ENCODE data around the gene NTRK3. TPM values are rescaled to one million over a fixed set of nuclear protein-coding genes. Genes with fewer than 3 reads are reported as not detected.

Gene NTRK3
- total and polyA plus RNA-seq, 8 donors = 4.1 to 9.8 (median 7.4) TPM

- H3K9me3 ChIP-seq = no peaks in the 10 kb centered on the region
- no peak overlapping the region for H3K4me3 ChIP-seq
- DNase-seq = no peak
- intact Hi-C loops (cut with DNase I) = no loop called here
- no peak overlapping the region for H3K27ac ChIP-seq
- no peaks in the 10 kb centered on the region for H3K36me3 ChIP-seq
- no peaks in the 10 kb centered on the region for H3K4me1 ChIP-seq
- ATAC-seq = no peak
- TF ChIP-seq CTCF (IDR thresholded peaks at IDR 0.05) = no peak
- peaks cover 0 to 26% of the 10 kb centered on the region in 2 donors for H3K27me3 ChIP-seq
Measured at GRCh38 chr15:88272421-88272820, 15.9 kb upstream of the NTRK3 start.

- Histone ChIP-seq H3K27me3 (peaks cover 0 to 23% of the 10 kb centered on the region in 2 donors), H3K27ac (no peak overlapping the region), H3K4me3 (no peak overlapping the region), H3K36me3 (no peaks in the 10 kb centered on the region), H3K9me3 (no peaks in the 10 kb centered on the region), H3K4me1 (no peaks in the 10 kb centered on the region)
- intact Hi-C loops (cut with DNase I) = no loop called here
- DNase-seq (no peak), ATAC-seq (no peak)
- TF ChIP-seq CTCF (IDR thresholded peaks at IDR 0.05) = no peak
Measured at GRCh38 chr15:88269356-88270062, 13.0 kb upstream of the NTRK3 start.

GRCh38 chr15:88267720-88268119, 11.2 kb upstream of the NTRK3 start:
- H3K27ac ChIP-seq = no peak overlapping the region
- H3K36me3 ChIP-seq = no peaks in the 10 kb centered on the region
- no peaks in the 10 kb centered on the region for H3K4me1 ChIP-seq
- no peaks in the 10 kb centered on the region for H3K9me3 ChIP-seq
- intact Hi-C loops (cut with DNase I) = no loop called here
- peaks cover 0 to 27% of the 10 kb centered on the region in 2 donors for H3K27me3 ChIP-seq
- no peak overlapping the region for H3K4me3 ChIP-seq
- TF ChIP-seq CTCF (IDR thresholded peaks at IDR 0.05) = no peak
- ATAC-seq (no peak), DNase-seq (no peak)

- intact Hi-C loops (cut with DNase I) = no loop called here
- no peak overlapping the region for H3K4me3 ChIP-seq
- H3K27me3 ChIP-seq = peaks cover 0 to 42% of the 10 kb centered on the region in 2 donors
- no peak overlapping the region for H3K27ac ChIP-seq
- DNase-seq = no peak
- no peaks in the 10 kb centered on the region for H3K4me1 ChIP-seq
- H3K9me3 ChIP-seq = no peaks in the 10 kb centered on the region
- no peaks in the 10 kb centered on the region for H3K36me3 ChIP-seq
- no peak for TF ChIP-seq CTCF (IDR thresholded peaks at IDR 0.05)
- ATAC-seq = no peak
Measured at GRCh38 chr15:88266170-88266569, 9.6 kb upstream of the NTRK3 start.

GRCh38 chr15:88264622-88265021, 8.1 kb upstream of the NTRK3 start:
- ATAC-seq = no peak
- Histone ChIP-seq H3K9me3 (no peaks in the 10 kb centered on the region), H3K36me3 (no peaks in the 10 kb centered on the region), H3K27ac (no peak overlapping the region), H3K27me3 (peaks cover 0 to 58% of the 10 kb centered on the region in 2 donors), H3K4me3 (no peak overlapping the region), H3K4me1 (no peaks in the 10 kb centered on the region)
- no peak for DNase-seq
- intact Hi-C loops (cut with DNase I) = no loop called here
- TF ChIP-seq CTCF (IDR thresholded peaks at IDR 0.05) = no peak
